ENCODE data around the gene FUCA2.

The FUCA2 gene

GRCh38 chr6:143510991-143511891, at the start of gene FUCA2:
TSS of gene FUCA2 (minus strand) at chr6:143511720. CDS start at chr6:143511634, 86 bp downstream.
- DNase-seq, result peak; percentile 62

GRCh38 chr6:143561105-143561704, 49.7 kb upstream of the FUCA2 start:
- DNase-seq, result no peak

GRCh38 chr6:143559051-143559660, 47.6 kb upstream of the FUCA2 start:
- DNase-seq, result no peak

- DNase-seq, result no peak
Measured at GRCh38 chr6:143556529-143556928, 45.0 kb upstream of the FUCA2 start.

GRCh38 chr6:143555582-143555981, 44.1 kb upstream of the FUCA2 start:
- peak; percentile 29 for DNase-seq

- DNase-seq, result no peak
Measured at GRCh38 chr6:143555071-143555492, 43.6 kb upstream of the FUCA2 start.

GRCh38 chr6:143553337-143553736, 41.8 kb upstream of the FUCA2 start:
- DNase-seq, result no peak

GRCh38 chr6:143549949-143550268, 38.4 kb upstream of the FUCA2 start:
- no peak for DNase-seq

- no peak for DNase-seq
Measured at GRCh38 chr6:143549221-143549948, 37.9 kb upstream of the FUCA2 start.

GRCh38 chr6:143546599-143546998, 35.1 kb upstream of the FUCA2 start:
- no peak for DNase-seq

- DNase-seq, result no peak
Measured at GRCh38 chr6:143545976-143546547, 34.5 kb upstream of the FUCA2 start.

- DNase-seq, result no peak
Measured at GRCh38 chr6:143545165-143545564, 33.6 kb upstream of the FUCA2 start.

GRCh38 chr6:143544011-143544696, 32.6 kb upstream of the FUCA2 start:
- no peak for DNase-seq

- DNase-seq, result no peak
Measured at GRCh38 chr6:143543435-143543834, 31.9 kb upstream of the FUCA2 start.

GRCh38 chr6:143542888-143543287, 31.4 kb upstream of the FUCA2 start:
- DNase-seq, result no peak

- no peak for DNase-seq
Measured at GRCh38 chr6:143540192-143540591, 28.7 kb upstream of the FUCA2 start.

GRCh38 chr6:143539734-143540133, 28.2 kb upstream of the FUCA2 start:
- no peak for DNase-seq

- no peak for DNase-seq
Measured at GRCh38 chr6:143539106-143539505, 27.6 kb upstream of the FUCA2 start.

GRCh38 chr6:143538374-143538773, 26.9 kb upstream of the FUCA2 start:
- no peak for DNase-seq

- no peak for DNase-seq
Measured at GRCh38 chr6:143536866-143537691, 25.6 kb upstream of the FUCA2 start.

- DNase-seq, result no peak
Measured at GRCh38 chr6:143536461-143536865, 24.9 kb upstream of the FUCA2 start.

All from COR-L47 (cell line).